Measurements from ENCODE around the gene ZBTB47.

ZBTB47 gene

DNA sequence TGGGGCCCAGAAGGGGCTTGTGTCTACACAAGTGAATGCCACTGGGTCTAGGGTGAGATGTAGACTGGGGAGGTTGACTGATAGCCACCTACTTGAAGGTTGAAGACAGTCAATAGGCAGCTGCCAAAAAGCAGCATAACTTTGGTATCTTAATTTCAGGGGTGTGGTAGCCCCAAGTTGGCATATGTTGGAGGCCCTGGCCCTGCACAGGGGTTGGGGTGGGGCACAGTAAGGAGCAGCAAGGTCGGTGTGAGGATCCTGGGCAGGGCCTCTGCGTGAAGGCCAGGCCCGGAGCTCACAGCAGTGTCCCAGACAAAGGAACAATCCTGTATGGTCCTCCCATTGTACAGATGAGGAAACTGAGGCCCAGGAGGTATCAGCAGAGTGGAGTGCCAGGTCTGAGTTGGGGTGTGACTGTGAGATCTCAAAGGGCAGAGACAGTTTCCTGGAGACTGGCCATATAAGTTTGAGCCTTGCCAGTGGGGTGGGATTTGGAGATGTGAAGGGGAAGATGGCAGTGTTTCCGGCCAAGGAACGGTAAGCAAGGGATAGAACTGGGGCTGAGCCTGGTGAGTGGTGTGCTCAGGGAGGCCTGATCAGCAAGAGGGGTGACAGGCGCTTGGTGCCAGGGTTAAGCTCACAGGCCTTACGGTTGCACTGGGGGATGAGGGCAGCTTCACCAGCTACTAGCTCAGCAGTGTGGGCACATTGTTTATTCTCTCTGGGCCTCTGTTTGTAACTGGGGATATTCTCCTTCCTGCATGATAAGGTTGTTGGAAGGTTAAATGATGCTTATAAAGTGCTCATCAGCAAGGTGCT lies 33.5 kb downstream of the ZBTB47 start:
- DNase-seq: no peak

- DNase-seq: no peak
These were observed 34.5 kb downstream of the ZBTB47 start for GRCh38 chr3:42688016-42688415.

DNA sequence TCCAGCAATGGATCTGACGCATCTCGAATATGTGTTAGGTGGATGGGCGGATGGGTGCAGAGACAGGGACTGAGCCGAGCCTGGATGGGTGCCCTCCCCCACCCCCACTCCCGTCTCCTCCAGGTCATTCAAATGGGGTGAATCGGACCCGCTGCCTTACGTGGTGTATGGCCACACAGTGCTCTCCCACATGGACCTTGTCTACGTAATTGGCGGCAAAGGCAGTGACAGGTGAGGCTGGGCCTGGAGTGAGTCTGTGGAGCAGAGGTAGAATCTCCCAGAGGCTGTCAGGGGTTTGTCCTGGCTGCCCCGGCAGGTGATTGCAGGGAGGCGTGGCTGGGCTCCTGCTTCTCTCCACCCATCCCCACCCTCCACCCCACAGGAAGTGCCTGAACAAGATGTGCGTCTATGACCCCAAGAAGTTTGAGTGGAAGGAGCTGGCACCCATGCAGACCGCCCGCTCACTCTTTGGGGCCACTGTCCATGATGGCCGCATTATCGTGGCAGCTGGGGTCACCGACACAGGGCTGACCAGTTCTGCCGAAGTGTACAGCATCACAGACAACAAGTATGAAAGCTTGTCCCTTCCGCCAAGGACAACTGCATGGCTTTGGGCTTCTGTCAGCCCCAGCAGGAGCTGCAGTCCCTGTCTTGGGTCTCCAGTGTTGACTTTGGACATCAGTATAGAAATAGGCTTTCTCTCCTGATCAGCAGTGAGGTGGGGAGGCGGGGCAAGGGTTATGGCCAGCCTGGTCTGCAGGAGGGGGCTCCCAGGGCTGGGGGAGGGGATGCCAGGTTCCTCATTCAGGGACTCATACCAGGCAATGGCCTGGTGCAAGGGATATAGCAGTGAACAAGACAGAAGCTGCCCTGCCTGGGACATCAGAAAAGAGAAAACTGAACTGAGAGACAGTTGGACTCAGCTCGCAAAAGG lies 35.3 kb downstream of the ZBTB47 start:
- DNase-seq: no peak

GRCh38 chr3:42689421-42690014 lies 36.0 kb downstream of the ZBTB47 start:
- no peak for DNase-seq

DNA sequence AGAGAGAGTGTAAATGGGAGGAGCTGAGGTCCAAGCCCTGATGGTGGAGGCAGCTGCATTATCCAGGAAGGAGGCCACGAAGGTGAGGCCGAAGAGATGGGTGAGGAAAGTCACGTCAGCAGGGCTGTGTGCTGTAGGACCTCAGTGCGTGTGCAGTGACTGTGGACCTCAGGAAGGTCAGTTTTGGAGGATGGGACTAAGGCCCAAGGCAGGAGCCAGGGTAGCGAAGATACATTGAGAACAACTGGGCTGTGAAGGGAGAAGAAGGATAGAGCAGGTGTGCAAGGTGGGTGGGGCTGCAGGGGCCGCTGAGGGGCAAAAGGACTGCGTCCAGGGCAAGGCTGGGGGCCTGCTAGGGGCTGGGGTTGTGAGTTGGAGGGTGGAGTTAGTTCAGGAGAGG lies 36.7 kb downstream of the ZBTB47 start:
- DNase-seq: no peak

DNA sequence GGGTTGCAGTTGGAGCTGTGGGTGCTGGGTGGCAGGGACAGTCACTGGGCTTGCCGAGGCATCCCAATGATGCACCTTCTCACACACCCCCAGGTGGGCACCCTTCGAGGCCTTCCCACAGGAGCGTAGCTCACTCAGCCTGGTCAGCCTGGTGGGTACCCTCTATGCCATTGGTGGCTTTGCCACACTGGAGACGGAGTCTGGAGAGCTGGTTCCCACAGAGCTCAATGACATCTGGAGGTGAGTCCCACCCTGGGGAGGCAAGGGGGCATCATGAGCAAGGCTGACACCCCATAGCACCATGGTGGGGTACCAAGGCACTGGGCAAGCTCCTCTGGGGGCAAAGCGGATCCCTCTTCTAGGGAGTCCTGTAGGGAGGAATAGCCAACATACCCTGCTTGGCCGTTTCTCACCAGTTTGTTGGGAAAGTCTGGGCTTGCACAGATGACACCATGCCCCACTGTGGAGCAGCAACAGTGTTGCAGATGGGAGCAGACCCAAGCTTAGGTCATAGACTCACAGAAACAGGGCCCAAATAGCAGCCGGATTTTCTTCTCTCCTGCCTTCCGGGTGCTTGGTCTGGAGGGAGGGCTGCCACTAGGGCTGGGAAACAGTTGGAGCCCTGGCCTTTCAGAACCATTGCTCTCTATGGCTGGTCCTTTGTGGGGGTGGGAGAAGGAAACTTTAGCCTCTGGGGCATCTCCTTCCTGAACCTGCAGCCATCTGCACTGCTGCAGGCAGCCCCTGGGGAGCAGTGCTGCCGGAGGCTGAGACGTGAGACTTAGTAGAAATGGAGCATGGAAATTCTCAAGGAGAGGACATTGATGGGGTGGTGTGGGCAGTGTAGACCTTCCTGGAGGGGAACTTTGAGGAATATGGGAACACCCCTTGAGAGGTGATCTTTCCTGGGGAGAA lies 37.5 kb downstream of the ZBTB47 start:
- no peak for DNase-seq

DNA sequence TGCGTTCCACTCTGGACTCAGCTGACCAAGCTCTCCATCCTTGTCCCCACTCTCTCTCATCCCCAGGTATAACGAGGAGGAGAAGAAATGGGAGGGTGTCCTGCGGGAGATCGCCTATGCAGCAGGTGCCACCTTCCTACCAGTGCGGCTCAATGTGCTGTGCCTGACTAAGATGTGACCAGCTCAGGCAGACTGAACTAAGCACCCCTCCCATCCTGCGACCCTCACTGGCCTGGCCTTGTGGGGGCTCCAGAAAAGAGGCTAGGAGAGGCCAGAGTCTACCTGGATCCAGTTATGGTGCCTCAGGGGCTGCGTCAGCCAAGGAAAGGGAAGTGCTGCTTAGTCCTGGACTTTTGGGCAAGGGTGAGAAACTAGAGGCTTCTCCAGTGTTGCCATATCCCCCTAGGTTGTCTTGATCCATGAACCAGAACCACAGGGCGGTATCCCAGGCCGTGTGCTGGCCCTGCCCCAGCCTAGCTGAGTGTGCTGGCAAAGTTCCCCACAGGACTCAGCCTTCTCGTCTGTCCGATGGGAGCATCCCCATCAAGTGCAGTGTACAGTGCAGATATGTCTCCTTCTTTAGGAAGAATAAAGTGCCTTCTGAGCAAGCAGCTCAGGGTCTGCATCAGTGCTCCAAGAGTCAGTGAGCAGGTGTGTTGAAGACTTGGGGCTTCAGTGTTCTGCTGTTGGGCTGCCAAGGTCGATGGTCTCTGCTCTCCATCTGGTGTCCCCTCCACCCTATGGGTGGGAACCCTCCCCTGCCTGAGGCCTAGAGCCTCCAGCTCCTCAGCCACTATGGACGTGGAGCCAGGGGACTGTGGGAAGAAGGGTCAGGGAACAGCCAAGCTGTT lies 38.5 kb downstream of the ZBTB47 start:
- no peak for DNase-seq

DNA sequence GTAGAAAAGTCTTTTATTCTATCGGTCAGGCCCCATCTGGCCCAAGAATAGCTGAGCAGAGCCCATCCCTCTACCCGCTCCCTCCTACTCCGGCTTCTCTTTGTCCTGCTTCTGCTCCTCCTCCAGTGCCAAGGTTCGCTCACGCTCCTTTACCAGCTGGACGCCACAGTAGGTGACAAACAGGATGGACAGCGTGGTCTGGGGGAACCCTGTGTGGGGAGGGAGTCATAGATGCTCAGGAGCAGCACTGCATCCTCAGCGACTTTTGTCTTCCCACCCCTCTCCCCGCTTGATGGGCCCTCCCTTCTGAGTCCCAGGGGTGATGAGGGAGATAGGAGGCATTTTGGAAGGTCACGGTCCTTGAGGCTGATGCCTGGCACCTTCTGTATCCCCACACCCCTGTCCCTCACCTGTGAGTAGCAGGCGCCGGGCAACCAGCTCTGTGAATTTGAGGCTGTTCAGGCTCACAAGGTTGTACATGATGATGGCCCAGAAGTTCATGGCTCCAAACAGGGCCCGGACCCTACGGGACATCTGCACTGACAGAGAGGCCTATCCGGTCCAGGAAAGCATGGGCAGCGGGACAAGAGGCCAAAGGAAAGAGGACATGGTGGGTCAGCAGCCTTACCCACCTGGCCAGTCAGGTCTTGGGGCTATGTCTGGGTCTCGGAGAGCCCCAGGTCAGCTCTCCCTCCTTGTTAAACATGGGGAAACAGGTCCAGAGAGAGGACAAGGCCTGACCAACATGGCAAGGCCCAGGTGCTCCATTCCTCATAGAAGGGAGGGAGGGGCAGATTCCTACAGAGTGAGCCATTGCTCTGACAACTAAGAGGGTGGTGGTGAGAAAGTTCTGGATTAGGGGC lies 39.4 kb downstream of the ZBTB47 start:
- DNase-seq: no peak

GRCh38 chr3:42693530-42693930 lies 40.0 kb downstream of the ZBTB47 start:
- no peak for DNase-seq

DNA sequence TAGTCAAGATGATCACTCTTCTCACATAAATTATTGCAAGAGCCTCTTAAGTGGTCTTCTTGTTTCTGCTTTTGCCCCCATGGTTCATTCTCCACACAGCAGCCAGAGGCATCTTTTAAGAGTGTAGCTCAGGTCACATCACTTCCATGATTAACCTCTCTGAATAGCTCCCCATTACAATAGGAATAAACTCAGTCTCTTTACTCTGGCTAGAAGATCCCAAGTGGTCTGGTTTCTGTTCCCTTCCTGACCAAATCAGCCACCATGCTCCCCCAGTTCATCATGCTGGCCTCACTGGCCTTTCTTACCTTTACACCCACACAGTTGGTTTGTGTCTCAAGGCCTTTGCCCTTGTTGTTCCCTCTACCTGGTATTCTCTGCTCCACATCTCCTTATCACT lies 40.9 kb downstream of the ZBTB47 start:
- DNase-seq: no peak

- DNase-seq: no peak
These were observed 43.1 kb downstream of the ZBTB47 start for GRCh38 chr3:42696356-42697288.

GRCh38 chr3:42697289-42698051 lies 44.0 kb downstream of the ZBTB47 start:
- no peak for DNase-seq

GRCh38 chr3:42698216-42698910 lies 44.9 kb downstream of the ZBTB47 start:
- DNase-seq: no peak

GRCh38 chr3:42698911-42699230 lies 45.4 kb downstream of the ZBTB47 start:
- no peak for DNase-seq

DNA sequence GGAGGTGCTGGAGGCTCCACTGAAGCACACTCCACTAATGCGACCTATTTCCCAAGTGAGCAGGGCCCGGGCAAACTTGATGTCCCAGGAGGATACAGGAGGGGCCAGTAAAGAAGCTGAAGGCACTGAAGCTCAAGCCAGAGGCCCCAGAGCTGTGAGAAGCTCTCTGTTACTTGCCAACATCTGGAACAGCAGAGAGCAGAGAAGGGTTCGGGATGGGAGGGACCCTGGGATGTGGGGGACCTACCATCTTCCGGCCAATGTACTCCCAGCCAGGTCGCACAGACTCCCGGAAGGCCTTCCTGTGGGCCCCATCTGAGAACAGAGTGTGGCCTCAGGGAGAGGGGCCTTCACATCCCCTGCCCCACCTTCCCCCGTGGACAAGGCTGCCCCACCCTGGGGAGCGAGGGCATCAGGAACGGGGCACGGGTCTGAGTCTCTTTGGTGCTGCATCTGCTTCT lies 46.0 kb downstream of the ZBTB47 start:
- DNase-seq: no peak

GRCh38 chr3:42700366-42701288 lies 47.1 kb downstream of the ZBTB47 start:
- DNase-seq: no peak
